ENCODE results near the gene C19orf53. TPM values are rescaled to one million over a fixed set of nuclear protein-coding genes. Genes with fewer than 3 reads are reported as not detected.

C19orf53 gene
- total RNA-seq, 4 donors from 2014 or later = 114 to 129 (median 120) TPM

GRCh38 chr19:13808856-13809255, 34.6 kb downstream of the C19orf53 start:
- TF ChIP-seq, protein P1, sequence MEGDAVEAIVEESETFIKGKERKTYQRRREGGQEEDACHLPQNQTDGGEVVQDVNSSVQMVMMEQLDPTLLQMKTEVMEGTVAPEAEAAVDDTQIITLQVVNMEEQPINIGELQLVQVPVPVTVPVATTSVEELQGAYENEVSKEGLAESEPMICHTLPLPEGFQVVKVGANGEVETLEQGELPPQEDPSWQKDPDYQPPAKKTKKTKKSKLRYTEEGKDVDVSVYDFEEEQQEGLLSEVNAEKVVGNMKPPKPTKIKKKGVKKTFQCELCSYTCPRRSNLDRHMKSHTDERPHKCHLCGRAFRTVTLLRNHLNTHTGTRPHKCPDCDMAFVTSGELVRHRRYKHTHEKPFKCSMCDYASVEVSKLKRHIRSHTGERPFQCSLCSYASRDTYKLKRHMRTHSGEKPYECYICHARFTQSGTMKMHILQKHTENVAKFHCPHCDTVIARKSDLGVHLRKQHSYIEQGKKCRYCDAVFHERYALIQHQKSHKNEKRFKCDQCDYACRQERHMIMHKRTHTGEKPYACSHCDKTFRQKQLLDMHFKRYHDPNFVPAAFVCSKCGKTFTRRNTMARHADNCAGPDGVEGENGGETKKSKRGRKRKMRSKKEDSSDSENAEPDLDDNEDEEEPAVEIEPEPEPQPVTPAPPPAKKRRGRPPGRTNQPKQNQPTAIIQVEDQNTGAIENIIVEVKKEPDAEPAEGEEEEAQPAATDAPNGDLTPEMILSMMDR (IDR thresholded peaks at IDR 0.05) = no peak
- TF ChIP-seq POLR2A (IDR thresholded peaks at IDR 0.05) = no peak

DNA sequence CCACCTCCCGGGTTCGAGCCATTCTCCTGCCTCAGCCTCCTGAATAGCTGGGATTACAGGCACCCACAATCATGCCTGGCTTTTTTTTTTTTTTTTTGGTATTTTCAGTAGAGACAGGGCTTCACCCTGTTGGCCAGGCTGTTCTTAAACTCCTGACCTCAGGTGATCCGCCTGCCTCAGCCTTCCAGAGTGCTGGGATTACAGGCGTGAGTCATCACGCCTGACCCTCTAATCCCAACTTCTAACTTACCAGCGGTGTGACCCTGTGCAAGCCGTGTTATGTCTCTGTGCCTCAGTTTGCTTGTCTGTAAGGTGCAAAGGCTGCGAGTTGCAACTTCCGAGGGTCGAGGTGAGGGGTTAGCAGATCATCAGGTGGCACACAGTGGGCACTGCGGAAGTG, 38.3 kb downstream of the C19orf53 start:
- WGBS, 2 donors = 76 to 87% methylated on average over 7 to 10 of the region's 11 CpGs
- Histone ChIP-seq H3K36me3 (peaks cover 14 to 96% (median 20%) of the 10 kb centered on the region in 3 donors), H3K27ac (no peak overlapping the region), H3K4me1 (peaks cover 0 to 8% (median 3%) of the 10 kb centered on the region in 3 donors), H3K27me3 (no peaks in the 10 kb centered on the region), H3K4me3 (no peak overlapping the region), H3K9me3 (no peaks in the 10 kb centered on the region)
- no peak for DNase-seq
- intact Hi-C loops (cut with DNase I) = no loop called here
- no peak for TF ChIP-seq POLR2A (IDR thresholded peaks at IDR 0.05)
- TF ChIP-seq, protein P1 (IDR thresholded peaks at IDR 0.05) = no peak

More at GRCh38 chr19:13808856-13809255, 34.6 kb downstream of the C19orf53 start:
- intact Hi-C loops (cut with DNase I) = no loop called here
- H3K9me3 ChIP-seq = no peaks in the 10 kb centered on the region
- WGBS, 2 donors = 95 to 100% methylated on average over 3 to 11 of the region's 34 CpGs
- H3K36me3 ChIP-seq = peaks cover 9 to 94% (median 26%) of the 10 kb centered on the region in 3 donors
- DNase-seq = no peak
- no peak overlapping the region for H3K27ac ChIP-seq
- peaks cover 0 to 13% (median 5%) of the 10 kb centered on the region in 3 donors for H3K4me1 ChIP-seq
- H3K4me3 ChIP-seq = no peak overlapping the region
- H3K27me3 ChIP-seq = no peaks in the 10 kb centered on the region

GRCh38 chr19:13813147-13813546, 38.9 kb downstream of the C19orf53 start:
- WGBS, 2 donors = 83 to 86% methylated on average over 1 of the region's 2 CpGs
- no peak overlapping the region for H3K4me3 ChIP-seq
- no peaks in the 10 kb centered on the region for H3K9me3 ChIP-seq
- H3K27ac ChIP-seq = no peak overlapping the region
- H3K4me1 ChIP-seq = peaks cover 0 to 14% (median 4%) of the 10 kb centered on the region in 3 donors
- H3K27me3 ChIP-seq = no peaks in the 10 kb centered on the region
- intact Hi-C loops (cut with DNase I) = no loop called here
- no peak for DNase-seq
- peaks cover 14 to 95% (median 20%) of the 10 kb centered on the region in 3 donors for H3K36me3 ChIP-seq
- TF ChIP-seq POLR2A (IDR thresholded peaks at IDR 0.05) = no peak
- TF ChIP-seq, protein P1 (IDR thresholded peaks at IDR 0.05) = no peak

DNA sequence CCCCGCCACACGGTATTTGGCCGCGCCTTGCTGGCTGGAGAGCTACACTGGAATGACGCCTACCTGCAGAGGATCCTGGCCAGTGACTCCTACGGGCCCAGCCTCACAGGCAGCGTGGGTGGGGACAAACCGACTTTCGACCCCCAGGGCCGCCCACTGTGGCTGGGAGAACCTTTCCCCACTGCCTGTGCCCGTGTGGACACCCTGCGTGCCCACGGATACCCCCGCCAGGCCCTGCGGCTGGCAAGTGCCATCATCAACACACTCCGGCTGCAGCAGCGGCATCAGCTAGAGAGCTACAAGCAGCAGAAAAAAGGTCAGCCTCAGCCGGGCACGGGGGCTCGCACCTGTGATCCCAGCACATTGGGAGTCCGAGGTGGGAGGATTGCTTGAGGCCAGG, 40.3 kb downstream of the C19orf53 start:
- 83 to 95% methylated on average over 4 to 9 of the region's 21 CpGs for WGBS, 2 donors
- TF ChIP-seq POLR2A (IDR thresholded peaks at IDR 0.05) = no peak
- TF ChIP-seq, protein P1 (IDR thresholded peaks at IDR 0.05) = no peak
- no peak overlapping the region for H3K4me3 ChIP-seq
- no peak overlapping the region for H3K27ac ChIP-seq
- peaks cover 0 to 18% (median 4%) of the 10 kb centered on the region in 3 donors for H3K4me1 ChIP-seq
- intact Hi-C loops (cut with DNase I) = no loop called here
- H3K36me3 ChIP-seq = peaks cover 5 to 92% (median 11%) of the 10 kb centered on the region in 3 donors
- H3K9me3 ChIP-seq = no peaks in the 10 kb centered on the region
- H3K27me3 ChIP-seq = no peaks in the 10 kb centered on the region
- DNase-seq = no peak

DNA sequence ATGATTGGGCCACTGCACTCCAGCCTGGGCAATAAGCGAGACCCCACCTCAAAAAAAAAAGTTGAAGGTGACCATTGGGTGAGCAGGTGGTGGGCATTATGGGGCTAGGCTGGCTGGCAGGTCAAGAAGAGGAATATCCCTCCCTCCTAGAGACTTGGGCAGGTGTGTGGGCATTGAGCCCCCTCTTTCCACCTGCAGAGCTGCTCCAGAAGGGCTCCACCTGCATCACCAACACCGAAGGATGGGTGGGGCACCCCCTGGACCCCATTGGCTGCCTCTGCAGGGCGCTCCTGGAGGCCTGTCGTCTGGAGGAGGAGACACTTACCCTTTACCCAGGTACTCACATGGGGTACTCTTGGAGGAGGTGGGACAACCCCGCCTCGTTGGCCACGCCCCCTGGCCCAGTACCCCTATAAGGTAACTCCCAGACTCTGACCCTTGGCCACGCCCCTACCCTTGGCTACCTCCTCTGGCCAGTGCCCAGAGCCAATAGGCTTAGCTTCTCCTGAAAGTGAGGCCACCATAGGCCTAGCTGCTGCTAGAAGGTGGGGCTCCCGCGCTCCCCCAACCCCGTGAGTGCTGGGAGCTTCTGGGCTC, 42.9 kb downstream of the C19orf53 start:
- peaks cover 0 to 19% (median 4%) of the 10 kb centered on the region in 3 donors for H3K4me1 ChIP-seq
- no peaks in the 10 kb centered on the region for H3K9me3 ChIP-seq
- intact Hi-C loops (cut with DNase I) = no loop called here
- H3K27me3 ChIP-seq = no peaks in the 10 kb centered on the region
- peak overlapping the region in 3 of 4 donors; percentile 56 to 75 (median 68) for H3K27ac ChIP-seq
- TF ChIP-seq, protein P1 (IDR thresholded peaks at IDR 0.05) = no peak
- TF ChIP-seq POLR2A (IDR thresholded peaks at IDR 0.05) = no peak
- peak overlapping the region; percentile 4 to 41 (median 33) for H3K4me3 ChIP-seq
- WGBS, 2 donors = 62 to 77% methylated on average over 5 to 7 of the region's 11 CpGs
- peaks cover 4 to 77% (median 5%) of the 10 kb centered on the region in 3 donors for H3K36me3 ChIP-seq
- DNase-seq = no peak

Measured in esophagus squamous epithelium (tissue), 5 donors.